Panc1 (cell line): Measurements from ENCODE around the gene TJP2. TPM values are rescaled to one million over a fixed set of nuclear protein-coding genes. Genes with fewer than 3 reads are reported as not detected.

ENCODE experiments used
- ATAC-seq: fragments of 200-7000 bp; cut with Tn5 transposase; 2 replicates; pipeline ENCODE4 v1.9.1; 2020; ENCODE audit warnings: mild to moderate bottlenecking, moderate library complexity
- BruUV-seq: library from RNA; stranded (reverse); fragments of 400-500 nt; replicated peaks from 2 replicates; lab custom pipeline; 2021; lab: Mats Ljungman, UMichigan
- CTCF ChIA-PET: fragments of 300-600 bp; sonication (Branson Sonifier 250); formaldehyde crosslinking; loops from one replicate; lab custom pipeline; 2022; ENCODE audit warnings: antibody characterized with exemption; lab: Charles Lee
- POLR2A ChIA-PET: fragments of 300-600 bp; sonication (Branson Sonifier 250); formaldehyde crosslinking; loops from one replicate; lab custom pipeline; 2022; ENCODE audit warnings: antibody characterized with exemption; lab: Charles Lee
- DNase-seq: peaks from one replicate; pipeline ENCODE4 v3.0.0-alpha.2; 2010; ENCODE audit warnings: low read depth, low spot score
- H3K27ac ChIP-seq: 2 replicates; pipeline ENCODE4 v1.5.1; 2011; ENCODE audit warnings: mild to moderate bottlenecking, low read length, inconsistent platforms
- H3K27me3 ChIP-seq: fragments of 200-500 bp; sonication (Bioruptor generic); 2 replicates; pipeline ENCODE4 v1.6.0; 2014; ENCODE audit warnings: low read length, inconsistent platforms; ENCODE audit not compliant: control insufficient read depth, insufficient read depth
- H3K36me3 ChIP-seq: fragments of 200-500 bp; sonication (Bioruptor generic); 2 replicates; pipeline ENCODE4 v1.5.1; 2014; ENCODE audit warnings: inconsistent platforms, mild to moderate bottlenecking, low read length, moderate library complexity; ENCODE audit not compliant: control insufficient read depth, insufficient read depth
- H3K4me1 ChIP-seq: 2 replicates; pipeline ENCODE4 v1.5.1; 2011; ENCODE audit warnings: inconsistent platforms, mild to moderate bottlenecking, low read length, moderate library complexity; ENCODE audit not compliant: control insufficient read depth, insufficient read depth
- H3K4me3 ChIP-seq, 2 experiments: 2 replicates each; pipeline ENCODE4 v1.5.1; 2011 to 2012; ENCODE audit warnings: low read depth in 2 of 2, low read length in 2 of 2, mild to moderate bottlenecking in 2 of 2, inconsistent platforms in 1 of 2, moderate library complexity in 1 of 2
- H3K9me3 ChIP-seq: fragments of 200-500 bp; sonication (Bioruptor generic); 2 replicates; pipeline ENCODE4 v1.5.1; 2014; ENCODE audit warnings: low read depth, mild to moderate bottlenecking, inconsistent platforms, low read length, moderate library complexity; ENCODE audit not compliant: control insufficient read depth, insufficient read depth
- CTCF ChIP-seq: fragments of 450-650 bp; IDR thresholded peaks from 2 replicates; pipeline ENCODE4 v1.5.1; 2017; ENCODE audit warnings: mild to moderate bottlenecking
- POLR2AphosphoS5 ChIP-seq: IDR thresholded peaks from 2 replicates; pipeline ENCODE4 v1.6.1; 2012; ENCODE audit warnings: mild to moderate bottlenecking, low read depth, low read length, moderate library complexity
- REST ChIP-seq, 2 experiments: IDR thresholded peaks; 2 replicates each; pipeline ENCODE4 v1.6.1; 2011 to 2012; ENCODE audit warnings: low read depth in 2 of 2, control low read depth in 1 of 2, low read length in 1 of 2, mild to moderate bottlenecking in 1 of 2, moderate library complexity in 1 of 2; ENCODE audit not compliant: insufficient read depth in 1 of 2
- SIN3A ChIP-seq: IDR thresholded peaks from 2 replicates; pipeline ENCODE4 v1.6.1; 2012; ENCODE audit warnings: low read depth, mild to moderate bottlenecking, low read length, moderate library complexity, borderline replicate concordance; ENCODE audit not compliant: insufficient read depth
- TCF7L2 ChIP-seq: IDR thresholded peaks from 2 replicates; pipeline ENCODE4 v1.6.1; 2011; ENCODE audit warnings: mild to moderate bottlenecking, low read depth, low read length, inconsistent platforms
- in situ Hi-C: cut with HindIII; loops from 2 replicates; pipeline ENCODE4 v1.10.0; 2016; ENCODE audit warnings: low sequenced_read_pairs, low pct_unique_long_range_greater_than_20kb
- intact Hi-C: fragments of 100-400 bp; cut with micrococcal nuclease; formaldehyde crosslinking; loops from one replicate; pipeline ENCODE4 v1.10.0; 2022; ENCODE audit not compliant: unreplicated experiment
- total RNA-seq: library from RNA; stranded (reverse); gene quantifications from one replicate; pipeline ENCODE4 v1.2.1, GENCODE V29; 2021; ENCODE audit not compliant: unreplicated experiment

Gene TJP2
- total RNA-seq, 1 experiment from 2014 or later = 40.2 TPM

- DNase-seq = no peak
- no peak for ATAC-seq
- Histone ChIP-seq H3K27ac (no peak overlapping the region), H3K27me3 (no peaks in the 10 kb centered on the region), H3K4me1 (no peaks in the 10 kb centered on the region; the same call in 1 of the 2 replicates), H3K36me3 (no peaks in the 10 kb centered on the region), H3K4me3 (no peak overlapping the region), H3K9me3 (no peaks in the 10 kb centered on the region)
- intact Hi-C loops (no loop called here), in situ Hi-C loops (no loop called here)
- ChIA-PET CTCF (interaction anchor here (0.6 kb wide), 1 partner anchor 19 kb away, joined by 3 read pairs; no protein-coding TSS in a partner anchor), POLR2A (no interaction called here)
- TF ChIP-seq SIN3A (no peak), CTCF (no peak), TCF7L2 (no peak), REST (IDR thresholded peaks at IDR 0.05; ENCODE audit: insufficient read depth in 1 of 2, low read depth in 2 of 2, low read length in 1 of 2) (no peak)
- BruUV-seq = no TSS peak
These were observed 34.5 kb upstream of the TJP2 start for GRCh38 chr9:69139596-69139995.

GRCh38 chr9:69140123-69140735, 33.8 kb upstream of the TJP2 start:
- no peak overlapping the region for H3K27ac ChIP-seq
- CTCF ChIA-PET = interaction anchor here (0.6 kb wide), 1 partner anchor 18 kb away, joined by 3 read pairs; no protein-coding TSS in a partner anchor
- H3K9me3 ChIP-seq = no peaks in the 10 kb centered on the region
- no peak overlapping the region for H3K4me3 ChIP-seq
- no peaks in the 10 kb centered on the region for H3K27me3 ChIP-seq
- POLR2A ChIA-PET = no interaction called here
- no TSS peak for BruUV-seq
- no peaks in the 10 kb centered on the region for H3K36me3 ChIP-seq
- no peak for TF ChIP-seq CTCF
- no peak for TF ChIP-seq TCF7L2
- no peak for TF ChIP-seq SIN3A
- no peak for TF ChIP-seq REST (IDR thresholded peaks at IDR 0.05; ENCODE audit: insufficient read depth in 1 of 2, low read depth in 2 of 2, low read length in 1 of 2)
- no peak for TF ChIP-seq POLR2AphosphoS5
- no peak for DNase-seq
- in situ Hi-C loops (no loop called here), intact Hi-C loops (no loop called here)
- H3K4me1 ChIP-seq = no peaks in the 10 kb centered on the region; the same call in 1 of the 2 replicates
- no peak for ATAC-seq
